ENCODE results near the gene LRRC4C. TPM values are rescaled to one million over a fixed set of nuclear protein-coding genes. Genes with fewer than 3 reads are reported as not detected.

LRRC4C gene
- polyA plus RNA-seq, 4 donors, result 1.4 to 1.6 TPM; not detected in 2

GRCh38 chr11:40228662-40229061, 1230.8 kb downstream of the LRRC4C start:
- 46 to 54% (median 54%) methylated on average over 3 of the region's 3 CpGs for WGBS, 3 donors
- no peaks in the 10 kb centered on the region for H3K36me3 ChIP-seq (ENCODE audit: control insufficient read depth in 3 of 3, insufficient read depth in 2 of 3, low read depth in 1 of 3, low read length in 3 of 3)
- H3K27ac ChIP-seq (ENCODE audit: low read depth in 1 of 3, low read length in 2 of 3), result no peak overlapping the region
- H3K27me3 ChIP-seq (ENCODE audit: control insufficient read depth in 3 of 3, insufficient read depth in 3 of 3, low read length in 3 of 3), result no peaks in the 10 kb centered on the region
- DNase-seq (no peak), FAIRE-seq (no peak)
- H3K9me3 ChIP-seq (ENCODE audit: control insufficient read depth in 2 of 2, insufficient read depth in 1 of 2, low read depth in 1 of 2, low read length in 1 of 2), result no peaks in the 10 kb centered on the region
- no peaks in the 10 kb centered on the region for H3K4me1 ChIP-seq (ENCODE audit: control insufficient read depth in 3 of 3, insufficient read depth in 2 of 3, low read depth in 1 of 3, low read length in 2 of 3)
- no peak overlapping the region for H3K4me3 ChIP-seq (ENCODE audit: low read depth in 1 of 3, low read length in 3 of 3)

GRCh38 chr11:40227730-40228129, 1231.7 kb downstream of the LRRC4C start:
- no peaks in the 10 kb centered on the region for H3K4me1 ChIP-seq (ENCODE audit: control insufficient read depth in 3 of 3, insufficient read depth in 2 of 3, low read depth in 1 of 3, low read length in 2 of 3)
- no peak overlapping the region for H3K27ac ChIP-seq (ENCODE audit: low read depth in 1 of 3, low read length in 2 of 3)
- H3K36me3 ChIP-seq (ENCODE audit: control insufficient read depth in 3 of 3, insufficient read depth in 2 of 3, low read depth in 1 of 3, low read length in 3 of 3), result no peaks in the 10 kb centered on the region
- no peaks in the 10 kb centered on the region for H3K9me3 ChIP-seq (ENCODE audit: control insufficient read depth in 2 of 2, insufficient read depth in 1 of 2, low read depth in 1 of 2, low read length in 1 of 2)
- FAIRE-seq (no peak), DNase-seq (no peak)
- no peaks in the 10 kb centered on the region for H3K27me3 ChIP-seq (ENCODE audit: control insufficient read depth in 3 of 3, insufficient read depth in 3 of 3, low read length in 3 of 3)
- H3K4me3 ChIP-seq (ENCODE audit: low read depth in 1 of 3, low read length in 3 of 3), result no peak overlapping the region

DNA sequence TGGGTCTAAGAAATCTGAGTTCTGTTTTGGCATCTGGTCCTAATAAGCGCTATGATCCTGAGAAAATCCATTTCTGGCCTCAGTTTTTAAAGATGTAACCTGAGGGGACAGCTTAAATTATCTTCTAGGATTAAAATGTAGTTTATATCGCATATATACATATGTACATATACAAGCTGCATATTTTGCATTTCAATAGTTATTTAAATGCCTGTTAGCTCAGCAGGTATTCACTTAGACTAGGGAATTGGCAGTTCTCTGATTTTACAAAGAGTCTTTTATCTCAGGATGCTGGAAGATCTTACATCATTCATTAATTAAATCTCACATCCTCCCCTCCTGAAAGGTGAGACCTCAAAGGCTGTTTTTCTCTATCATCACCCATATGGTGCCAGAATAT, 1232.8 kb downstream of the LRRC4C start:
- Histone ChIP-seq H3K36me3 (ENCODE audit: control insufficient read depth in 3 of 3, insufficient read depth in 2 of 3, low read depth in 1 of 3, low read length in 3 of 3) (no peaks in the 10 kb centered on the region), H3K9me3 (ENCODE audit: control insufficient read depth in 2 of 2, insufficient read depth in 1 of 2, low read depth in 1 of 2, low read length in 1 of 2) (no peaks in the 10 kb centered on the region), H3K27me3 (ENCODE audit: control insufficient read depth in 3 of 3, insufficient read depth in 3 of 3, low read length in 3 of 3) (no peaks in the 10 kb centered on the region), H3K27ac (ENCODE audit: low read depth in 1 of 3, low read length in 2 of 3) (no peak overlapping the region), H3K4me3 (ENCODE audit: low read depth in 1 of 3, low read length in 3 of 3) (no peak overlapping the region), H3K4me1 (ENCODE audit: control insufficient read depth in 3 of 3, insufficient read depth in 2 of 3, low read depth in 1 of 3, low read length in 2 of 3) (no peaks in the 10 kb centered on the region)
- DNase-seq (no peak), FAIRE-seq (no peak)
- WGBS, 3 donors, result 32 to 42% (median 37%) methylated on average over 2 of the region's 2 CpGs

- no peaks in the 10 kb centered on the region for H3K27me3 ChIP-seq (ENCODE audit: control insufficient read depth in 3 of 3, insufficient read depth in 3 of 3, low read length in 3 of 3)
- DNase-seq (no peak), FAIRE-seq (no peak)
- no peak overlapping the region for H3K4me3 ChIP-seq (ENCODE audit: low read depth in 1 of 3, low read length in 3 of 3)
- H3K36me3 ChIP-seq (ENCODE audit: control insufficient read depth in 3 of 3, insufficient read depth in 2 of 3, low read depth in 1 of 3, low read length in 3 of 3), result no peaks in the 10 kb centered on the region
- H3K9me3 ChIP-seq (ENCODE audit: control insufficient read depth in 2 of 2, insufficient read depth in 1 of 2, low read depth in 1 of 2, low read length in 1 of 2), result no peaks in the 10 kb centered on the region
- H3K4me1 ChIP-seq (ENCODE audit: control insufficient read depth in 3 of 3, insufficient read depth in 2 of 3, low read depth in 1 of 3, low read length in 2 of 3), result no peaks in the 10 kb centered on the region
- no peak overlapping the region for H3K27ac ChIP-seq (ENCODE audit: low read depth in 1 of 3, low read length in 2 of 3)
- WGBS, 3 donors, result 78 to 86% (median 84%) methylated on average over 2 of the region's 2 CpGs
Observed at GRCh38 chr11:40223596-40224330, 1235.7 kb downstream of the LRRC4C start.

DNA sequence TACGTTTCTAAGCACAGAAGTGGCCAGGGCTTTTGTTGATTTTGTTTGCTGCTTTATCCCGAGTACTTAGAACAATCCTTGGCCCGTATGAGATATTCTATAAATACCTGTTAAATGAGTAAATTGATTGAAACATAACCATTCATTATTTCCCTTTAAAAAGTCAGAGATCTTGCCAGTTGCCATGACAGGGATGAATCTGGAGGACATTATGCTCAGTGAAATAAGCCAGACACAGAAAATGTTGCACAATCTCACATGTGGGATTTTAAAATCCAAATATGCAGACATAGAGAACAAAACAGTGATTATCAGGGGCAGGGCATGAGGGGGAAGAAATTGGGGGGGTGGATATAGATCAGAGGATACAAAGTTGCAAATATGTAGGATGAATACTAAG, 1240.1 kb downstream of the LRRC4C start:
- Histone ChIP-seq H3K36me3 (ENCODE audit: control insufficient read depth in 3 of 3, insufficient read depth in 2 of 3, low read depth in 1 of 3, low read length in 3 of 3) (no peaks in the 10 kb centered on the region), H3K9me3 (ENCODE audit: control insufficient read depth in 2 of 2, insufficient read depth in 1 of 2, low read depth in 1 of 2, low read length in 1 of 2) (no peaks in the 10 kb centered on the region), H3K27ac (ENCODE audit: low read depth in 1 of 3, low read length in 2 of 3) (no peak overlapping the region), H3K27me3 (ENCODE audit: control insufficient read depth in 3 of 3, insufficient read depth in 3 of 3, low read length in 3 of 3) (no peaks in the 10 kb centered on the region), H3K4me1 (ENCODE audit: control insufficient read depth in 3 of 3, insufficient read depth in 2 of 3, low read depth in 1 of 3, low read length in 2 of 3) (no peaks in the 10 kb centered on the region), H3K4me3 (ENCODE audit: low read depth in 1 of 3, low read length in 3 of 3) (no peak overlapping the region)
- FAIRE-seq (no peak), DNase-seq (no peak)
- WGBS, 3 donors, result 47 to 58% (median 49%) methylated on average over 3 of the region's 3 CpGs

- Histone ChIP-seq H3K27ac (ENCODE audit: low read depth in 1 of 3, low read length in 2 of 3) (no peak overlapping the region), H3K4me3 (ENCODE audit: low read depth in 1 of 3, low read length in 3 of 3) (no peak overlapping the region), H3K9me3 (ENCODE audit: control insufficient read depth in 2 of 2, insufficient read depth in 1 of 2, low read depth in 1 of 2, low read length in 1 of 2) (no peaks in the 10 kb centered on the region), H3K4me1 (ENCODE audit: control insufficient read depth in 3 of 3, insufficient read depth in 2 of 3, low read depth in 1 of 3, low read length in 2 of 3) (no peaks in the 10 kb centered on the region), H3K27me3 (ENCODE audit: control insufficient read depth in 3 of 3, insufficient read depth in 3 of 3, low read length in 3 of 3) (no peaks in the 10 kb centered on the region), H3K36me3 (ENCODE audit: control insufficient read depth in 3 of 3, insufficient read depth in 2 of 3, low read depth in 1 of 3, low read length in 3 of 3) (no peaks in the 10 kb centered on the region)
- 71 to 82% (median 75%) methylated on average over 2 of the region's 2 CpGs for WGBS, 3 donors
- no peak for DNase-seq
- no peak for FAIRE-seq
Observed at GRCh38 chr11:40215556-40215955, 1243.9 kb downstream of the LRRC4C start.

DNA sequence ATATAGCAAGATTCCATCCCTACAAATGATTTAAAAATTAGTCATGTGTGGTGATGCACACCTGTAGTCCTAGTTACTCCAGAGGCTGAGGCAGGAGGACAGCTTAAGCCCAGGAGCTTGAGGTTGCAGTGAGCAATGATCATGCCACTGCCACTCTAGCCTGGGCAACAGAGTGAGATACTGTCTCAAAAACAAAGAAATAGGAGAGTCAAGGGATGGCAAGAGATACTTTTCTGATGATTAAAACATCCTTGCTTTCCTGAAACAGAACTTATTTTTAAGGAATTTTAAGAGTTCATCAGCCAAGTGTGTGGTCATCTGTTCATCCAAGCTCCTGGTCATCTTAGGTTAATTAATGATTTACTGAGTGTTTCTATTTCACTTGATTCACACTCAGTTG, 1252.0 kb downstream of the LRRC4C start:
- H3K27ac ChIP-seq (ENCODE audit: low read depth in 1 of 3, low read length in 2 of 3), result no peak overlapping the region
- H3K27me3 ChIP-seq (ENCODE audit: control insufficient read depth in 3 of 3, insufficient read depth in 3 of 3, low read length in 3 of 3), result peaks cover 0 to 2% (median 0%) of the 10 kb centered on the region in 3 donors
- no peaks in the 10 kb centered on the region for H3K9me3 ChIP-seq (ENCODE audit: control insufficient read depth in 2 of 2, insufficient read depth in 1 of 2, low read depth in 1 of 2, low read length in 1 of 2)
- H3K4me3 ChIP-seq (ENCODE audit: low read depth in 1 of 3, low read length in 3 of 3), result no peak overlapping the region
- no peaks in the 10 kb centered on the region for H3K36me3 ChIP-seq (ENCODE audit: control insufficient read depth in 3 of 3, insufficient read depth in 2 of 3, low read depth in 1 of 3, low read length in 3 of 3)
- H3K4me1 ChIP-seq (ENCODE audit: control insufficient read depth in 3 of 3, insufficient read depth in 2 of 3, low read depth in 1 of 3, low read length in 2 of 3), result no peaks in the 10 kb centered on the region
- DNase-seq, result no peak
- no peak for FAIRE-seq

- Histone ChIP-seq H3K27ac (ENCODE audit: low read depth in 1 of 3, low read length in 2 of 3) (no peak overlapping the region), H3K36me3 (ENCODE audit: control insufficient read depth in 3 of 3, insufficient read depth in 2 of 3, low read depth in 1 of 3, low read length in 3 of 3) (no peaks in the 10 kb centered on the region), H3K9me3 (ENCODE audit: control insufficient read depth in 2 of 2, insufficient read depth in 1 of 2, low read depth in 1 of 2, low read length in 1 of 2) (no peaks in the 10 kb centered on the region), H3K4me3 (ENCODE audit: low read depth in 1 of 3, low read length in 3 of 3) (no peak overlapping the region), H3K27me3 (ENCODE audit: control insufficient read depth in 3 of 3, insufficient read depth in 3 of 3, low read length in 3 of 3) (peaks cover 0 to 2% (median 0%) of the 10 kb centered on the region in 3 donors), H3K4me1 (ENCODE audit: control insufficient read depth in 3 of 3, insufficient read depth in 2 of 3, low read depth in 1 of 3, low read length in 2 of 3) (no peaks in the 10 kb centered on the region)
- WGBS, 3 donors, result 63 to 71% (median 66%) methylated on average over 2 of the region's 2 CpGs
- no peak for DNase-seq
- FAIRE-seq, result no peak
Observed at GRCh38 chr11:40204228-40204627, 1255.2 kb downstream of the LRRC4C start.

DNA sequence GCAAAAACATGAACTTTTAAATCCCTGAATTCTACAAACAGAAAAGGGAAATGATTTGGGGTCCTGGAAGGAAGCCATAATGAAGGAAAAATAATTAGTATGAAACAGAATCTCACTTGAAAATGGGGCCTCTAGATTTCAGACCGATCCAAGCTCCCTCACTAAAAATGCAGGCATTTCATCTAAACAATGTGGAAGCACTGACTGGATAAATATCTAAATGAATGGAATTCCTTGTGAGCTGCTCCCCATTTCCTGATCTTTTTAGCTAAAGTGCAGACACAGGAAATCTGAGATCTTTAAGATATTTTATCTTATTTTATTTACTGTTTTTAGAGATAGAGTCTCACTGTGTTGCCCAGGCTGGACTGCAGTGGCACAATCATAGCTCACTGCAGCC, 1255.8 kb downstream of the LRRC4C start:
- no peak overlapping the region for H3K27ac ChIP-seq (ENCODE audit: low read depth in 1 of 3, low read length in 2 of 3)
- 19 to 37% (median 33%) methylated on average over 1 of the region's 1 CpG for WGBS, 3 donors
- DNase-seq (no peak), FAIRE-seq (no peak)
- H3K4me1 ChIP-seq (ENCODE audit: control insufficient read depth in 3 of 3, insufficient read depth in 2 of 3, low read depth in 1 of 3, low read length in 2 of 3), result no peaks in the 10 kb centered on the region
- H3K36me3 ChIP-seq (ENCODE audit: control insufficient read depth in 3 of 3, insufficient read depth in 2 of 3, low read depth in 1 of 3, low read length in 3 of 3), result no peaks in the 10 kb centered on the region
- H3K4me3 ChIP-seq (ENCODE audit: low read depth in 1 of 3, low read length in 3 of 3), result no peak overlapping the region
- peaks cover 0 to 2% (median 0%) of the 10 kb centered on the region in 3 donors for H3K27me3 ChIP-seq (ENCODE audit: control insufficient read depth in 3 of 3, insufficient read depth in 3 of 3, low read length in 3 of 3)
- H3K9me3 ChIP-seq (ENCODE audit: control insufficient read depth in 2 of 2, insufficient read depth in 1 of 2, low read depth in 1 of 2, low read length in 1 of 2), result no peaks in the 10 kb centered on the region

All from small intestine (tissue), 7 donors.